Activated naive CD8-positive, alpha-beta T cell (primary cell): Measurements from ENCODE around the gene SLC47A2.

Experiments
- H3K27ac Mint-ChIP-seq: one replicate; pipeline ENCODE4 v1.8.0; 2021; ENCODE audit warnings: mixed read lengths
- H3K27me3 Mint-ChIP-seq: one replicate; pipeline ENCODE4 v1.8.0; 2021; ENCODE audit warnings: mixed read lengths
- H3K36me3 Mint-ChIP-seq: one replicate; pipeline ENCODE4 v1.8.0; 2021; ENCODE audit warnings: mixed read lengths
- H3K4me1 Mint-ChIP-seq: one replicate; pipeline ENCODE4 v1.8.0; 2021; ENCODE audit warnings: low read depth, mixed read lengths
- H3K4me3 Mint-ChIP-seq: one replicate; pipeline ENCODE4 v1.8.0; 2021; ENCODE audit warnings: mild to moderate bottlenecking, mixed read lengths
- H3K9me3 Mint-ChIP-seq: one replicate; pipeline ENCODE4 v1.8.0; 2021; ENCODE audit warnings: low read depth, mixed read lengths

SLC47A2 gene

GRCh38 chr17:19752216-19753050 is 36.0 kb upstream of the SLC47A2 start:
- Mint-ChIP-seq H3K9me3 (no peaks in the 10 kb centered on the region), H3K4me1 (no peaks in the 10 kb centered on the region), H3K27ac (no peak overlapping the region), H3K27me3 (peaks cover 11% of the 10 kb centered on the region), H3K36me3 (no peaks in the 10 kb centered on the region), H3K4me3 (no peak overlapping the region)

GRCh38 chr17:19750835-19751234 is 34.5 kb upstream of the SLC47A2 start:
- no peaks in the 10 kb centered on the region for H3K9me3 Mint-ChIP-seq
- H3K36me3 Mint-ChIP-seq, result no peaks in the 10 kb centered on the region
- H3K27me3 Mint-ChIP-seq, result peaks cover 11% of the 10 kb centered on the region
- H3K27ac Mint-ChIP-seq, result peak overlapping the region; percentile 19
- H3K4me1 Mint-ChIP-seq, result no peaks in the 10 kb centered on the region
- H3K4me3 Mint-ChIP-seq, result no peak overlapping the region

- Mint-ChIP-seq H3K4me3 (no peak overlapping the region), H3K27ac (no peak overlapping the region), H3K27me3 (peaks cover 9% of the 10 kb centered on the region)
These were observed 33.7 kb upstream of the SLC47A2 start for GRCh38 chr17:19750020-19750572.

GRCh38 chr17:19748807-19749193 is 32.4 kb upstream of the SLC47A2 start:
- Mint-ChIP-seq H3K27ac (no peak overlapping the region), H3K4me3 (no peak overlapping the region), H3K9me3 (no peaks in the 10 kb centered on the region), H3K36me3 (no peaks in the 10 kb centered on the region), H3K4me1 (no peaks in the 10 kb centered on the region), H3K27me3 (peaks cover 8% of the 10 kb centered on the region)

More at GRCh38 chr17:19750020-19750572, 33.7 kb upstream of the SLC47A2 start:
- Mint-ChIP-seq H3K4me1 (no peaks in the 10 kb centered on the region), H3K9me3 (no peaks in the 10 kb centered on the region), H3K36me3 (no peaks in the 10 kb centered on the region)

GRCh38 chr17:19747829-19748806 is 31.7 kb upstream of the SLC47A2 start, which contains the start of gene ALDH3A1:
Gene ALDH3A1 (minus strand): TSS chr17:19748298. CDS start chr17:19745129, 3,169 bp downstream.
- Mint-ChIP-seq H3K4me3 (no peak within 1 kb of the TSS), H3K9me3 (no peaks in the 10 kb centered on the region), H3K4me1 (no peaks in the 10 kb centered on the region), H3K27me3 (peaks cover 8% of the 10 kb centered on the region), H3K36me3 (no peaks in the 10 kb centered on the region), H3K27ac (no peak within 1 kb of the TSS)

- H3K9me3 Mint-ChIP-seq, result no peaks in the 10 kb centered on the region
- no peaks in the 10 kb centered on the region for H3K4me1 Mint-ChIP-seq
- H3K27ac Mint-ChIP-seq, result no peak overlapping the region
- peaks cover 8% of the 10 kb centered on the region for H3K27me3 Mint-ChIP-seq
- H3K4me3 Mint-ChIP-seq, result no peak overlapping the region
- no peaks in the 10 kb centered on the region for H3K36me3 Mint-ChIP-seq
These were observed 30.9 kb upstream of the SLC47A2 start for GRCh38 chr17:19747159-19747719.

- H3K9me3 Mint-ChIP-seq, result no peaks in the 10 kb centered on the region
- no peak overlapping the region for H3K27ac Mint-ChIP-seq
- H3K36me3 Mint-ChIP-seq, result no peaks in the 10 kb centered on the region
- peaks cover 8% of the 10 kb centered on the region for H3K27me3 Mint-ChIP-seq
- no peaks in the 10 kb centered on the region for H3K4me1 Mint-ChIP-seq
- H3K4me3 Mint-ChIP-seq, result no peak overlapping the region
These were observed 30.1 kb upstream of the SLC47A2 start for GRCh38 chr17:19746517-19746916.

- H3K27ac Mint-ChIP-seq, result no peak overlapping the region
- H3K27me3 Mint-ChIP-seq, result peaks cover 3% of the 10 kb centered on the region
These were observed 28.8 kb upstream of the SLC47A2 start for GRCh38 chr17:19744922-19745757.

GRCh38 chr17:19744492-19744891 is 28.1 kb upstream of the SLC47A2 start:
- no peaks in the 10 kb centered on the region for H3K36me3 Mint-ChIP-seq
- H3K4me1 Mint-ChIP-seq, result no peaks in the 10 kb centered on the region
- H3K27ac Mint-ChIP-seq, result no peak overlapping the region
- peaks cover 2% of the 10 kb centered on the region for H3K27me3 Mint-ChIP-seq
- H3K9me3 Mint-ChIP-seq, result no peaks in the 10 kb centered on the region
- H3K4me3 Mint-ChIP-seq, result peak overlapping the region; percentile 79

More at GRCh38 chr17:19744922-19745757, 28.8 kb upstream of the SLC47A2 start:
- Mint-ChIP-seq H3K36me3 (no peaks in the 10 kb centered on the region), H3K4me3 (peak overlapping the region; percentile 69), H3K4me1 (no peaks in the 10 kb centered on the region), H3K9me3 (no peaks in the 10 kb centered on the region)

GRCh38 chr17:19743101-19744100 is 27.0 kb upstream of the SLC47A2 start:
- no peaks in the 10 kb centered on the region for H3K9me3 Mint-ChIP-seq
- no peak overlapping the region for H3K27ac Mint-ChIP-seq
- no peaks in the 10 kb centered on the region for H3K4me1 Mint-ChIP-seq
- no peaks in the 10 kb centered on the region for H3K27me3 Mint-ChIP-seq
- peak overlapping the region; percentile 42 for H3K4me3 Mint-ChIP-seq
- H3K36me3 Mint-ChIP-seq, result no peaks in the 10 kb centered on the region

- no peaks in the 10 kb centered on the region for H3K27me3 Mint-ChIP-seq
These were observed 26.1 kb upstream of the SLC47A2 start for GRCh38 chr17:19742495-19742894.

GRCh38 chr17:19741832-19742457 is 25.6 kb upstream of the SLC47A2 start:
- Mint-ChIP-seq H3K4me1 (no peaks in the 10 kb centered on the region), H3K4me3 (no peak overlapping the region), H3K27me3 (no peaks in the 10 kb centered on the region), H3K9me3 (no peaks in the 10 kb centered on the region), H3K36me3 (no peaks in the 10 kb centered on the region), H3K27ac (no peak overlapping the region)

More at GRCh38 chr17:19742495-19742894, 26.1 kb upstream of the SLC47A2 start:
- H3K27ac Mint-ChIP-seq, result no peak overlapping the region
- H3K36me3 Mint-ChIP-seq, result no peaks in the 10 kb centered on the region
- H3K4me3 Mint-ChIP-seq, result peak overlapping the region; percentile 13
- H3K9me3 Mint-ChIP-seq, result no peaks in the 10 kb centered on the region
- H3K4me1 Mint-ChIP-seq, result no peaks in the 10 kb centered on the region
